CD8-positive, alpha-beta memory T cell (primary cell): ENCODE measurements around the gene PNLIPRP2. TPM values are rescaled to one million over a fixed set of nuclear protein-coding genes. Genes with fewer than 3 reads are reported as not detected.
A peak's percentile ranks its signal among the peaks of the same experiment; 100 is the strongest.

Experiments used
- CTCF ChIA-PET: fragments of 350-600 bp; sonication (Branson Sonifier 250); formaldehyde crosslinking; loops from one replicate; lab custom pipeline; 2021; ENCODE audit warnings: antibody characterized with exemption; lab: Charles Lee
- POLR2A ChIA-PET: fragments of 350-600 bp; sonication (Branson Sonifier 250); formaldehyde crosslinking; loops from one replicate; lab custom pipeline; 2021; ENCODE audit warnings: antibody characterized with exemption; lab: Charles Lee
- DNase-seq, 5 donors: peaks; one replicate each; pipeline versions ENCODE4 v3.0.0 to v3.0.0-alpha.2; 2020 to 2022; ENCODE audit warnings: mixed read lengths in 1 of 5
- H3K27ac ChIP-seq: one replicate; pipeline ENCODE4 v1.7.0; 2013; ENCODE audit warnings: low read depth, mild to moderate bottlenecking, low read length, moderate library complexity
- H3K27me3 ChIP-seq: 2 replicates; pipeline ENCODE4 v1.7.0; 2013; ENCODE audit warnings: low read length, mild to moderate bottlenecking; ENCODE audit not compliant: insufficient read depth, poor library complexity, severe bottlenecking
- H3K36me3 ChIP-seq: 2 replicates; pipeline ENCODE4 v1.7.0; 2013; ENCODE audit warnings: mild to moderate bottlenecking, low read length, moderate library complexity; ENCODE audit not compliant: insufficient read depth
- H3K4me1 ChIP-seq: 2 replicates; pipeline ENCODE4 v1.7.0; 2013; ENCODE audit warnings: mild to moderate bottlenecking, low read length, moderate library complexity; ENCODE audit not compliant: insufficient read depth
- H3K4me3 ChIP-seq: 2 replicates; pipeline ENCODE4 v1.7.0; 2013; ENCODE audit warnings: mild to moderate bottlenecking, low read length
- H3K9me3 ChIP-seq: 2 replicates; pipeline ENCODE4 v1.7.0; 2013; ENCODE audit warnings: mild to moderate bottlenecking, low read length
- H3K27ac Mint-ChIP-seq, 8 donors: one replicate each; pipeline ENCODE4 v1.8.0; 2020 to 2021; ENCODE audit warnings: mixed read lengths in 8 of 8, mild to moderate bottlenecking in 6 of 8, inconsistent platforms in 3 of 8, moderate library complexity in 3 of 8
- H3K27me3 Mint-ChIP-seq, 2 donors: one replicate each; pipeline ENCODE4 v1.8.0; 2020 to 2021; ENCODE audit warnings: mixed read lengths in 2 of 2, mild to moderate bottlenecking in 1 of 2, moderate library complexity in 1 of 2
- H3K36me3 Mint-ChIP-seq, 3 donors: one replicate each; pipeline ENCODE4 v1.8.0; 2020 to 2021; ENCODE audit warnings: mixed read lengths in 3 of 3, inconsistent platforms in 1 of 3, mild to moderate bottlenecking in 1 of 3
- H3K4me1 Mint-ChIP-seq, 3 donors: one replicate each; pipeline ENCODE4 v1.8.0; 2020 to 2021; ENCODE audit warnings: mixed read lengths in 3 of 3, inconsistent platforms in 1 of 3, mild to moderate bottlenecking in 1 of 3
- H3K4me3 Mint-ChIP-seq, 7 donors: one replicate each; pipeline ENCODE4 v1.8.0; 2020 to 2021; ENCODE audit warnings: mixed read lengths in 7 of 7, mild to moderate bottlenecking in 6 of 7, moderate library complexity in 4 of 7, inconsistent platforms in 2 of 7
- H3K9me3 Mint-ChIP-seq, 5 donors: one replicate each; pipeline ENCODE4 v1.8.0; 2020 to 2022; ENCODE audit warnings: mixed read lengths in 5 of 5, mild to moderate bottlenecking in 3 of 5, moderate library complexity in 2 of 5, inconsistent platforms in 1 of 5
- polyA plus RNA-seq: library from polyadenylated mRNA; unstranded; fragments of 300-500 nt; fragmentation: Illumina TruSeq; gene quantifications from one replicate; pipeline ENCODE4 v1.2.3, GENCODE V29; 2021
- total RNA-seq, 2 experiments: library from RNA; stranded (reverse); gene quantifications; one replicate each; pipeline ENCODE4 v1.2.3, GENCODE V29; 2021

Gene PNLIPRP2
- total and polyA plus RNA-seq, 3 experiments from 2014 or later = not detected

DNA sequence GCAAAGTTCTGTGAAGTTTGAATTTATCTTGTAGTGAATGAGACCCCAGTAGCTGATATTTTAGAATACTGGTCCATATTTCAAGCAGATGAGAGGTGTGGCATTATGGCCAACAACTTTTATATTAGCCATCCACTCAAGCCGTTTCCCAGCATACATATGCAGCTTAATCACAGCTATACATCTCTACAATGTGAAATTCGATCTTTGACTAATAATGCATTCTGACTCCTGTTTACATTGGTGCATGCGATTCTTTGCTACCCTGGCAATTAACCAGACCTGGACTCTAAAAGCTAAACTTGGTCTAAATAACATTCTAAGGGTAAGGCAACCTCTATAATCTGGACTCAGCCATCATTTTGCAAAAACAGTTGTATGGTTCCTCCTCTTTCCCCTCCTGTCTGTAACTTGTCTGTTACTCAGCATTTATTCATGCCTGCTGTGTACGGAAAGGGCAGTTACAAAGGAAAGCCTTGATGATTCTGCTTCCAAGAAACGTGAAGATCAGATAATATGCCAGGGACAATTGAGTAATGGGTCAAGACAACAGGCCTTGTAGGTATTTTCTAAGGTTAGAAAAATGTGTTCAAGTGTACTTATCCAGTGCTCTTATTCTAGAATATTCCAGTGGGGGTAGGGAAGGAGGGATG, 50.6 kb downstream of the PNLIPRP2 start:
- no peaks in the 10 kb centered on the region for H3K36me3 ChIP-seq
- CTCF ChIA-PET = interaction anchor here (0.8 kb wide), 1 partner anchor 11 kb away, joined by 3 read pairs; no protein-coding TSS in a partner anchor

DNA sequence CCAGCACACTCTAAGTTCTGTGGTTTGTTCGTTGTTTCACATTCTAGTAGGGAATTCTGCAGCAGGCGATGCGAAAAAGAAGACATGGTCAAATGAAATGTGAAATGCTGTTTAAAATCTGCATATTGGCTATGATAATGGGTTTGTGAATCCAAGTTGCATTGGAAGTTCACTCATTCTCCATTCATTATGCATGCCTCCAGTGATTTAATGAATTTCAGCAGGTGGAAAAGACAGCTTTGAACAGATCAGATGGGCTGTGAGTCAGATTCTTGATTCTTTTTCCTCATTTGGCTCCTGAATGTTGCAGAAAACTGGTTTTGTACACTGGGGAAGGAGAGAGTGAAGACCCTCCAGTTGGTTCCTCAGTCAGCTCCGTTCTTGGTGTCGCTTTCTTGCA, 52.1 kb downstream of the PNLIPRP2 start:
- H3K36me3 Mint-ChIP-seq = no peaks in the 10 kb centered on the region
- Histone ChIP-seq H3K9me3 (no peaks in the 10 kb centered on the region), H3K4me1 (no peaks in the 10 kb centered on the region), H3K4me3 (no peak overlapping the region), H3K36me3 (no peaks in the 10 kb centered on the region), H3K27ac (no peak overlapping the region), H3K27me3 (no peaks in the 10 kb centered on the region)
- ChIA-PET CTCF (no interaction called here), POLR2A (no interaction called here)
- no peaks in the 10 kb centered on the region for H3K4me1 Mint-ChIP-seq
- no peak overlapping the region for H3K4me3 Mint-ChIP-seq
- DNase-seq = no peak
- H3K27me3 Mint-ChIP-seq = peaks cover 4 to 16% of the 10 kb centered on the region in 2 donors
- H3K27ac Mint-ChIP-seq = no peak overlapping the region
- H3K9me3 Mint-ChIP-seq = peaks cover 0 to 7% (median 0%) of the 10 kb centered on the region in 5 donors

More for the DNA sequence above, 50.6 kb downstream of the PNLIPRP2 start:
- peaks cover 0 to 7% (median 0%) of the 10 kb centered on the region in 5 donors for H3K9me3 Mint-ChIP-seq
- H3K9me3 ChIP-seq = no peaks in the 10 kb centered on the region
- no peak overlapping the region for H3K4me3 ChIP-seq
- no peaks in the 10 kb centered on the region for H3K27me3 ChIP-seq
- H3K27ac ChIP-seq = no peak overlapping the region
- H3K27me3 Mint-ChIP-seq = peaks cover 4 to 16% of the 10 kb centered on the region in 2 donors
- POLR2A ChIA-PET = no interaction called here
- no peak overlapping the region for H3K27ac Mint-ChIP-seq
- H3K4me1 ChIP-seq = no peaks in the 10 kb centered on the region
- DNase-seq = no peak
- H3K4me1 Mint-ChIP-seq = no peaks in the 10 kb centered on the region
- no peak overlapping the region for H3K4me3 Mint-ChIP-seq
- H3K36me3 Mint-ChIP-seq = no peaks in the 10 kb centered on the region

DNA sequence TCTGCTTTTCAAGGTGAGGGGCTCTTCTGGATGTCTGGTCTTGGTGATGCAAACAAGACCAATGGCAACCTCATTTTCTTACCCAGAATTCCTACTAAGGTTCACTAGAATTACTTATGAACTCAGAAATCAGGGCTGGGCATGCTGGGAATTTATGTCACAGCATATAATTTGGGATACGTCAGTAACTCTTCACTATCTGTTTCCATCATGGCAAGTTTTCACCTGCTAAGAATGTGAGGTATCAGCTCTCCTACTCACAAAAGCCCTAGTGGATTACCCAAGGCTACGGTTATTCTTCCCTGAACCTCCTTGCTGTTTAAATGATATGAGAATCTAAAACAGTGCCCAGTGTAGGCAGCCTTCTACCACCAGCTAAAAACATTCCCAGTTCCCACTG, 53.1 kb downstream of the PNLIPRP2 start:
- peaks cover 0 to 7% (median 0%) of the 10 kb centered on the region in 5 donors for H3K9me3 Mint-ChIP-seq
- peaks cover 6 to 16% of the 10 kb centered on the region in 2 donors for H3K27me3 Mint-ChIP-seq
- CTCF ChIA-PET = no interaction called here

DNA sequence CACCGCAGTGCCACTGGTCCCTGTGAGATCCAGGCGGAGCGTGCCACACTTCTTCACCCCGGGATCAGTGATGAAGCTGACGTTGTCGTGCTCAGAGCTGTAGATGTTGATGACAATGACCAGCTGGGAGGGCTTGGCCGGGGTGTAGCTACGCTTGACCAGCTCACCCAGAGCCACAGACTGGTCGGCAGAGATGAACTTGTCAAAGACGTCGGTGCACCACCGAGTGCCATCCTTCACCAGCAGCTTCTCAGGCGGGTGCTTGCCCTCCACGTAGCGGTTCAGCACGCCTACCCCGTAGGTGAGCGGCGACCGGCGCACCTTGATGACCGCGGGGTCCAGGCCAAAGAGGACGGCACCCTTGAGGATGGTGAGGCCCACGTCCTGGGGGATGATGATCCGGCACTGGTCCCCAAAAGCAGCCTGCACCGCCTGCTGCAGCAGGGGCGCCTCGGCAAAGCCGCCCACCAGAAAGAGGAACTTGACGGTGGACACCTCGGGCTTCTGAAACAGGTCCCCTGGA, 54.2 kb downstream of the PNLIPRP2 start:
- CTCF ChIA-PET = no interaction called here
- H3K36me3 ChIP-seq = no peaks in the 10 kb centered on the region
- H3K27ac Mint-ChIP-seq = no peak overlapping the region

More for the DNA sequence above, 53.1 kb downstream of the PNLIPRP2 start:
- Mint-ChIP-seq H3K27ac (peak overlapping the region in 1 of 8 donors; percentile 58), H3K4me1 (no peaks in the 10 kb centered on the region), H3K4me3 (no peak overlapping the region), H3K36me3 (no peaks in the 10 kb centered on the region)
- Histone ChIP-seq H3K27ac (no peak overlapping the region), H3K4me1 (no peaks in the 10 kb centered on the region), H3K36me3 (no peaks in the 10 kb centered on the region), H3K9me3 (no peaks in the 10 kb centered on the region), H3K27me3 (no peaks in the 10 kb centered on the region), H3K4me3 (no peak overlapping the region)
- POLR2A ChIA-PET = no interaction called here
- DNase-seq = no peak

DNA sequence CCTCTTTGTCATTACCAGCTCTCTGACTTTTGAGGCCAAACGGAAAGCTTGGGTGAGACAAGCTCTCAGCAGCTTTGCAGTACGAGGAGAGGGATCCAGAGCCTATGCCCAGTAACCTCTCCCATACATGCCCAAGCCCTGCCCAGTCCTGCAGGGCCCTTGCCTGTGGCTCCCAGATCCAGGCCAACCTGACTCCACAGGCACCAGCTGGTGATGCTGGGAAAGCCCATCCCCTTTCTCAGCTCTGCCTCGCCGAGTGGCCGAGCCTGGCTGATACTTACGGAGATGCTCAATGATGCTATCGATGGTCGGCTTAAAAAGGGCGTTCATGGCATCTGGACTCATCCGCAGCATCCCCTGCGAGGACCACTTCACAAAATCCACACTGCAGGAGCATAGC, 55.4 kb downstream of the PNLIPRP2 start:
- Mint-ChIP-seq H3K9me3 (peaks cover 0 to 3% (median 0%) of the 10 kb centered on the region in 5 donors), H3K4me3 (no peak overlapping the region), H3K4me1 (no peaks in the 10 kb centered on the region), H3K36me3 (no peaks in the 10 kb centered on the region), H3K27ac (peak overlapping the region in 1 of 8 donors; percentile 26), H3K27me3 (peaks cover 1 to 4% of the 10 kb centered on the region in 2 donors)
- no peak overlapping the region for H3K27ac ChIP-seq
- ChIA-PET CTCF (no interaction called here), POLR2A (no interaction called here)
- no peaks in the 10 kb centered on the region for H3K9me3 ChIP-seq
- no peak for DNase-seq
- no peaks in the 10 kb centered on the region for H3K36me3 ChIP-seq
- no peaks in the 10 kb centered on the region for H3K4me1 ChIP-seq
- no peaks in the 10 kb centered on the region for H3K27me3 ChIP-seq
- H3K4me3 ChIP-seq = no peak overlapping the region

More for the DNA sequence above, 54.2 kb downstream of the PNLIPRP2 start:
- POLR2A ChIA-PET = no interaction called here
- Mint-ChIP-seq H3K9me3 (peaks cover 0 to 7% (median 0%) of the 10 kb centered on the region in 5 donors), H3K4me3 (no peak overlapping the region), H3K36me3 (no peaks in the 10 kb centered on the region), H3K4me1 (no peaks in the 10 kb centered on the region), H3K27me3 (peaks cover 1 to 11% of the 10 kb centered on the region in 2 donors)
- H3K4me3 ChIP-seq = no peak overlapping the region
- H3K9me3 ChIP-seq = no peaks in the 10 kb centered on the region
- no peaks in the 10 kb centered on the region for H3K27me3 ChIP-seq
- H3K27ac ChIP-seq = no peak overlapping the region
- no peaks in the 10 kb centered on the region for H3K4me1 ChIP-seq
- DNase-seq = no peak

DNA sequence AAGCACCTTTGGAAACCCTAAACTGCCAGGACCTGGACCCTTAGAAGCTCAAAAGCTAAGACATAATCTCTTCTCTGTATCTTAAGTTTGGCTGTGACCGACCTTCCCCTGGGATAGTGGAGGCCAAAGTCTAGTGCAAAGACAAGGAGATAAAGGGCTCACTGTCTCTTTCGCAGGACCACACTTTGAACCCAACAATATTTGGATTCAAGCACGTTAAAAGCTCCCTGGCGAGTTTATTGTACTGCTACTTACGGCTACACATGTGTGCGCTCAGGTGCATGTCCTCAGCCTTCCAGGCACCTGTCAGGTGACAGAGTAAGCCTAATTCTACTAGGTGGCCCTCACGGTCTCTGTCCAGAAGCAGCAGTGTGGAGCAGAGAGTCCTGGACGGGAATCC, 55.9 kb downstream of the PNLIPRP2 start:
- peaks cover 0 to 3% (median 0%) of the 10 kb centered on the region in 5 donors for H3K9me3 Mint-ChIP-seq
- H3K27me3 Mint-ChIP-seq = peaks cover 0 to 1% of the 10 kb centered on the region in 2 donors
- POLR2A ChIA-PET = no interaction called here
- DNase-seq = no peak
- Histone ChIP-seq H3K27ac (no peak overlapping the region), H3K4me3 (no peak overlapping the region), H3K36me3 (no peaks in the 10 kb centered on the region), H3K27me3 (no peaks in the 10 kb centered on the region), H3K4me1 (no peaks in the 10 kb centered on the region), H3K9me3 (no peaks in the 10 kb centered on the region)
- no peak overlapping the region for H3K4me3 Mint-ChIP-seq
- no peak overlapping the region for H3K27ac Mint-ChIP-seq
- no peaks in the 10 kb centered on the region for H3K36me3 Mint-ChIP-seq
- H3K4me1 Mint-ChIP-seq = no peaks in the 10 kb centered on the region
- CTCF ChIA-PET = no interaction called here

DNA sequence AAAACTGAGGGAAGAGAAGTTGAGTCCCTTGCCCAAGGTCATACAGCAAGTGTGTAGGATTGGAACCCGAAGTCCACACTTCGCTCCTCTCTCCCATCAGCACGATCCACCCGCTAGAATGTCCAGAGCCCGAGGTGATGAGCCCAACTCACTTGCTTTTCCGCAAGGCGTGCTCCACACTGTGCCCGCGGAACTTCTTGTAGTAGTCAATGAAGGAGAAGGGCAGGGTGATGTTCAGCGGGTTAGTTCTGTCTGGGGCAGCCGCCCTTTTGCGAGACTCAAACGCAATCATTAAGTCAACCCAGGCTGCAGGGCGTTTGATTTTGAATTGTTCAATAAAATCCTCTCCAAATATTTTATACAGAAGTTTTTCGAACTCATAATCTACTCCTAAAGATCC, 58.6 kb downstream of the PNLIPRP2 start:
- Mint-ChIP-seq H3K27ac (no peak overlapping the region), H3K9me3 (no peaks in the 10 kb centered on the region), H3K27me3 (peaks cover 0 to 1% of the 10 kb centered on the region in 2 donors), H3K36me3 (no peaks in the 10 kb centered on the region), H3K4me3 (no peak overlapping the region), H3K4me1 (no peaks in the 10 kb centered on the region)
- no peak overlapping the region for H3K27ac ChIP-seq
- H3K4me1 ChIP-seq = no peaks in the 10 kb centered on the region
- DNase-seq = no peak
- H3K4me3 ChIP-seq = no peak overlapping the region
- POLR2A ChIA-PET = no interaction called here
- H3K9me3 ChIP-seq = no peaks in the 10 kb centered on the region
- H3K27me3 ChIP-seq = no peaks in the 10 kb centered on the region
- H3K36me3 ChIP-seq = no peaks in the 10 kb centered on the region
- CTCF ChIA-PET = no interaction called here

DNA sequence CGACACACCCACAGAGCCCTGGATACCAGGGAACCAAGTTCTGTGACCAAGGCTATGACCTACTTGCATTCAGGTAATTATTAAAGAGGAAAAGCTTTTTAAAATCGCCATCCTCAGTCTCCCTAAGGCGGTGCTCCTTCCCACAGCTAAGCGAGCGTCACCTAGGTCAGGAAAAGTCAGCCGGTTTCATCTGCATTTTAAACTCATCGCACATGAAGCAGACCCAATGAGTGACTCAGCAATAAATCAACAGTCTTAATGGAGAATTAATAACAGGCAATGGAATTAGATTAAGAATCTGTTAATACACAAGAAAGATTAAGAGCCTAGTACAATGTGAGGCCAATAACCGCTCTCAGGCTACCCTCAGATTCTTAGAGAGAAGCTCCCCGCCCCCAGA, 62.4 kb downstream of the PNLIPRP2 start:
- H3K36me3 Mint-ChIP-seq = no peaks in the 10 kb centered on the region
- Histone ChIP-seq H3K36me3 (no peaks in the 10 kb centered on the region), H3K27ac (no peak overlapping the region), H3K27me3 (no peaks in the 10 kb centered on the region), H3K9me3 (no peaks in the 10 kb centered on the region), H3K4me1 (no peaks in the 10 kb centered on the region), H3K4me3 (no peak overlapping the region)
- peaks cover 3 to 4% of the 10 kb centered on the region in 2 donors for H3K27me3 Mint-ChIP-seq
- peaks cover 0 to 3% (median 0%) of the 10 kb centered on the region in 3 donors for H3K4me1 Mint-ChIP-seq
- no peak overlapping the region for H3K4me3 Mint-ChIP-seq
- POLR2A ChIA-PET = no interaction called here
- no peaks in the 10 kb centered on the region for H3K9me3 Mint-ChIP-seq
- CTCF ChIA-PET = interaction anchor here (2.1 kb wide), 1 partner anchor 106 kb away, joined by 9 read pairs; no protein-coding TSS in a partner anchor
- H3K27ac Mint-ChIP-seq = no peak overlapping the region
- DNase-seq = no peak
